ENCODE data around the gene MACROD2. TPM values are rescaled to one million over a fixed set of nuclear protein-coding genes. Genes with fewer than 3 reads are reported as not detected.

MACROD2 gene
- polyA plus RNA-seq, 1 experiment, result 0.47 TPM

DNA sequence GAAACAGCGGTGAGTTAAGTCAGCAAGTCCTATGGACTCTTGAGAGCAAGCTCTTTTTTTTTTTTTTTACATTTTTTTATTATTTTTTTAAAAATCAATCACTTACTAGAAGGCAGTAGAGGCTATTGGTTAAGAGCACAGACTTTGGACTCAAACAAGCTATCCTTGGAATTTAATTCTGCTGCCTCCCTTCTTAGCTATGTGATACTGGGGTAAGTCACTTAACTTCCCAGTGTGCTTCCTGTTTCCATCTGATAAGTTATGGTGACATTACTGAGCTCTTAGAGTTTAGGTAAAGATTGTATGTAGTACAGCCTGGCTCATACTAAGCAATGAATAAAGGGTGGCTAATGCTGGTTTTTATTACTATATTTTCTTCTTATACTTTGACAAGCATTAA, 1112.6 kb downstream of the MACROD2 start:
- ChIA-PET CTCF (no interaction called here), POLR2A (interaction anchor here (0.6 kb wide), 1 partner anchor 304 kb away, joined by 4 read pairs; no protein-coding TSS in a partner anchor)
- no peaks in the 10 kb centered on the region for H3K27me3 ChIP-seq (ENCODE audit: control insufficient read depth, insufficient read depth, low read length)
- H3K4me3 ChIP-seq (ENCODE audit: low read depth, low read length), result no peak overlapping the region
- no peaks in the 10 kb centered on the region for H3K36me3 ChIP-seq (ENCODE audit: control insufficient read depth, insufficient read depth, low read length)
- TF ChIP-seq, protein P1, sequence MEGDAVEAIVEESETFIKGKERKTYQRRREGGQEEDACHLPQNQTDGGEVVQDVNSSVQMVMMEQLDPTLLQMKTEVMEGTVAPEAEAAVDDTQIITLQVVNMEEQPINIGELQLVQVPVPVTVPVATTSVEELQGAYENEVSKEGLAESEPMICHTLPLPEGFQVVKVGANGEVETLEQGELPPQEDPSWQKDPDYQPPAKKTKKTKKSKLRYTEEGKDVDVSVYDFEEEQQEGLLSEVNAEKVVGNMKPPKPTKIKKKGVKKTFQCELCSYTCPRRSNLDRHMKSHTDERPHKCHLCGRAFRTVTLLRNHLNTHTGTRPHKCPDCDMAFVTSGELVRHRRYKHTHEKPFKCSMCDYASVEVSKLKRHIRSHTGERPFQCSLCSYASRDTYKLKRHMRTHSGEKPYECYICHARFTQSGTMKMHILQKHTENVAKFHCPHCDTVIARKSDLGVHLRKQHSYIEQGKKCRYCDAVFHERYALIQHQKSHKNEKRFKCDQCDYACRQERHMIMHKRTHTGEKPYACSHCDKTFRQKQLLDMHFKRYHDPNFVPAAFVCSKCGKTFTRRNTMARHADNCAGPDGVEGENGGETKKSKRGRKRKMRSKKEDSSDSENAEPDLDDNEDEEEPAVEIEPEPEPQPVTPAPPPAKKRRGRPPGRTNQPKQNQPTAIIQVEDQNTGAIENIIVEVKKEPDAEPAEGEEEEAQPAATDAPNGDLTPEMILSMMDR (IDR thresholded peaks at IDR 0.05; ENCODE audit: insufficient read depth, low read depth, low read length), result no peak
- no peak for DNase-seq (ENCODE audit: low read depth)

DNA sequence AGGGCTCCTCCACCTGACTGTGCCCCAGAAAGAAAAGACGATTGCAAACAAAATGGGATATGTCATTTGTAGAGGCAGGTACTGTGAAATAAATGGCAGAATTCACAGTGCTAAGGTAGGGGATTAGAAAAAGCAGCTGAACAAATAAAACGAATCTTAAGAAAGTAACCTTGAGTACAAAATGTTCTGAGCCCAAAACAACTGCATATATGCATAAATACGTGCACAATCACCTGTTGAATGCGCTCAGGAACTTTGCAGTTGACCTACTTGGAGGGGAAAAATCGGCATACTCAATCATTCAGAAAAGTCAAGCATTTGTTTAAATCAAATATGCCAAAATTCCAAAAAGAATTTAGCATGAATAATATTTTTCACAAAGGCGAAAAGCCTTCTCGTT, 1114.2 kb downstream of the MACROD2 start:
- no peak overlapping the region for H3K4me3 ChIP-seq (ENCODE audit: low read depth, low read length)
- POLR2A ChIA-PET, result no interaction called here
- TF ChIP-seq, protein P1 (IDR thresholded peaks at IDR 0.05; ENCODE audit: insufficient read depth, low read depth, low read length), result no peak
- no peaks in the 10 kb centered on the region for H3K27me3 ChIP-seq (ENCODE audit: control insufficient read depth, insufficient read depth, low read length)
- CTCF ChIA-PET, result interaction anchor here (0.6 kb wide), 1 partner anchor 655 kb away, joined by 3 read pairs; no protein-coding TSS in a partner anchor
- no peaks in the 10 kb centered on the region for H3K36me3 ChIP-seq (ENCODE audit: control insufficient read depth, insufficient read depth, low read length)
- DNase-seq (ENCODE audit: low read depth), result no peak

DNA sequence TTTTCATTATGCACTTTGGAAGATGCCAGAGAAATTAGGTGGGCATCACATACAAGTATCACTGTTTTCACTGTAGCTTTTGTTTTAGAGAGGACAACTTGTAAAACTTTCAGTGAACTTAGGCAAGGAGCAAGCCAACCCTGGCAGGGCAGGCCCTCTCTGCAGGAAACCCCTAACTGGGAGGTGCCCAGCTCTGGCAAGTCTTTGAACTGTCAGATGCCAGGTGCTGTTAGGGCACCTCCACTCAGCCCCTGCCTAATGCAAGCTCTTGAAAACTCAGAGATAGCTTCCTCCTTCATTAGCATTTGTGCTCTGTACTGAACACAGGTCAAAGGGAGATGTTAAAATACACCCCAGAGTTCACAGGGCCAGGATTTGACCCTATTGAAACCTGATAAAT, 1116.3 kb downstream of the MACROD2 start:
- TF ChIP-seq, protein P1 (IDR thresholded peaks at IDR 0.05; ENCODE audit: insufficient read depth, low read depth, low read length), result no peak
- ChIA-PET POLR2A (no interaction called here), CTCF (no interaction called here)
- no peak for DNase-seq (ENCODE audit: low read depth)
- H3K27me3 ChIP-seq (ENCODE audit: control insufficient read depth, insufficient read depth, low read length), result no peaks in the 10 kb centered on the region
- H3K4me3 ChIP-seq (ENCODE audit: low read depth, low read length), result no peak overlapping the region
- H3K36me3 ChIP-seq (ENCODE audit: control insufficient read depth, insufficient read depth, low read length), result no peaks in the 10 kb centered on the region

DNA sequence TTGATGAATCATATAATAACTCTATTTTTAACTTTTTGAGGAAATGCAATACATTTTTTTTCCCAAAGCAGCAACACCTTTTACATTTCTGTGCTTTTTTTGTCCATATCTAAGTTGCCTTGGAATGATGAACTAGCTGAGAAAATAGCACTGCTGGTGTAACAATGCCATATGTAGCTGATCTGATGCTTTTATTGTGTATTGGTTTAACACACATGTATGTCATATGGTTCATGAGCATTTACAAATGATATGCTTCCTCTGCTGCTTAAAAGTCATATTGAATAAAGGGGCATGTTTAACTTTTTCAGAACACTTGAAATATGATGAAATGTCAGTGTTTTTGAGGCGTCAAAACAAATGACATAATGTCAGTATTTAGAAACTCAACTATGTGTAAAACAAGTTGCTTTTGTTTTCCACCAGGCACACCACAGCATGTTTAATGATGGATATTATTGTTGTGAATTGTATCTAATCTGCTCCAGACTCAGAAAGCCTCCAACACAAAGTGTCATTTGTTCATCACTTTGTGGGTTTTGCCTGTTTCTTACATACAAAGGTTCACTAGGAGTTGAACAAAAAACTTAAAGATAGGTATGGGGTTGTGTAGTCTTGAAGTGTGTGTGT, 1117.9 kb downstream of the MACROD2 start:
- CTCF ChIA-PET, result no interaction called here
- Histone ChIP-seq H3K27me3 (ENCODE audit: control insufficient read depth, insufficient read depth, low read length) (no peaks in the 10 kb centered on the region), H3K36me3 (ENCODE audit: control insufficient read depth, insufficient read depth, low read length) (no peaks in the 10 kb centered on the region), H3K4me3 (ENCODE audit: low read depth, low read length) (no peak overlapping the region)
- TF ChIP-seq, protein P1 (IDR thresholded peaks at IDR 0.05; ENCODE audit: insufficient read depth, low read depth, low read length), result no peak
- POLR2A ChIA-PET, result no interaction called here
- DNase-seq (ENCODE audit: low read depth), result no peak

DNA sequence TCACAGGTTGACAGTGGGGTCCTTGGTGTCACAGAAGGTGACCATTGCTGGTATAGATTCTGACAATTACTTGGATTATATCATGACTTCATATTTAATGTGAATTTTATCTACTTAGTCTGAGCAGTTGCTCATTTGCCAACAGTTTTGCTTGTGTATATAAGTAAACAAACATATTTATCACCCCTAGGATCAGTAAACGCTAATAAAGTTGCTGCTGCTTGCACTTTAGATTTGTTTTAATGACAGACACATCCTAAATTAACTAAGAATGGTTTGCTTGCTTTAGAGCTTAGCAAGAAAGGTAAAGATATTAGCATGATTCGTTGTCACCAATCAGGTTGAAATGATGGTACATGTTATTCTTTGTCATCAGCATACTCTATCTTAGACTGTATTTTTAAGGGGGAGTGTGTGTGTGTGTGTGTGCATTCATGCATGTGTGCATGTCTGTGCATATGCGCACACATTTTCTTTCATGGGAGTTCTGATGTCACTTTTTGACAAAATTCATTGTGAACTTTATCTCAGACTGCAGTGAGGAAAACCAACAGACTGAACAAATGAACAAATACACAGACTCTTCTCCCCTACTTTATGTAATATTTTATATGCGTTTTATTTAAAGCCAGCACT, 1124.7 kb downstream of the MACROD2 start:
- DNase-seq (ENCODE audit: low read depth), result no peak
- Histone ChIP-seq H3K36me3 (ENCODE audit: control insufficient read depth, insufficient read depth, low read length) (no peaks in the 10 kb centered on the region), H3K4me3 (ENCODE audit: low read depth, low read length) (no peak overlapping the region), H3K27me3 (ENCODE audit: control insufficient read depth, insufficient read depth, low read length) (no peaks in the 10 kb centered on the region)
- TF ChIP-seq, protein P1 (IDR thresholded peaks at IDR 0.05; ENCODE audit: insufficient read depth, low read depth, low read length), result no peak
- CTCF ChIA-PET, result no interaction called here
- POLR2A ChIA-PET, result no interaction called here

Measured in BJ (cell line).